HT1080 (cell line): Measurements from ENCODE around the gene METTL26. TPM values are rescaled to one million over a fixed set of nuclear protein-coding genes. Genes with fewer than 3 reads are reported as not detected.
A peak's percentile ranks its signal among the peaks of the same experiment; 100 is the strongest.

Experiments used
- DNase-seq: peaks from one replicate; pipeline ENCODE4 v3.0.0-alpha.2; 2015; ENCODE audit warnings: low read depth
- total RNA-seq: library from RNA; depleted of rRNA; stranded (reverse); fragments of >200 nt; shearing (Covaris generic); gene quantifications from 2 replicates; pipeline ENCODE4 v1.2.3, GENCODE V29; 2014

Gene METTL26
- total RNA-seq, 1 experiment from 2014 or later: 194 TPM

DNA sequence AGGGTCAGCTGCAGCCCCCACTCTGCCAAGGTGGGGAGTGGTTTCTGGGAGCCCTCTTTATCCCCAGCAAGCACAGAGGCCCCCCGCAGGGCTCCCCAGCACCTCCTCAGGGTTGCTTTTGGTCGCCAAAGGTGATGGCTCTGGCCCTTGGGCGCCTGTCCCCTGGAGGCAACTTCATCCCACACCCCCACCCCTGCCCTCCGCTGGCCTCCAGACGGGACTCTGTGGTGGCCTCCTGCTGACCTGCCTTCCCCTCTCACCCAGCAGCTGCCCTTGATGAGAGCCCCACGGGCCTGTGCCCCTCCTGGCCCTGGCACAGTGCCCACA, 24.0 kb upstream of the METTL26 start:
- no peak for DNase-seq

- DNase-seq: no peak
These were observed 23.5 kb upstream of the METTL26 start for GRCh38 chr16:659618-660017.

GRCh38 chr16:658679-659571, 22.8 kb upstream of the METTL26 start:
- no peak for DNase-seq

DNA sequence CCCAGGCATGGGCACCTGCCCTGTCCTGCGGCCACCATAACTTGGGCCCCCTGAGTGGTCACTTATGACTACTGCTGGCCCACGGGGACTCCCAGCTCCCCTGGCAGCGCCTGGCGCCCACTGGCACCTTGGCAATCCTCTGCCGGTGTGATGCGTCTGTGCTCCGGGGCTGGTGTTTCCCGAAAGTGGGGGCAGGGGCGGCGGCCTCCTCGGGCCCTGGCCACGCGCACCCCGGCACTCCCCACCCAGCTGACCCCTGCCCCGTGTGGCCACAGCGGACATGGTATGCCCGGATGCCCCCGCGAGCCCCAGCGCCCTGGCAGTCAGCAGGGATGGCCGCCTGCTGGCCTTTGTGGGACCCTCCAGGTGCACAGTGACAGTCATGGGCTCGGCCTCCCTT, 21.4 kb upstream of the METTL26 start:
- DNase-seq: no peak

DNA sequence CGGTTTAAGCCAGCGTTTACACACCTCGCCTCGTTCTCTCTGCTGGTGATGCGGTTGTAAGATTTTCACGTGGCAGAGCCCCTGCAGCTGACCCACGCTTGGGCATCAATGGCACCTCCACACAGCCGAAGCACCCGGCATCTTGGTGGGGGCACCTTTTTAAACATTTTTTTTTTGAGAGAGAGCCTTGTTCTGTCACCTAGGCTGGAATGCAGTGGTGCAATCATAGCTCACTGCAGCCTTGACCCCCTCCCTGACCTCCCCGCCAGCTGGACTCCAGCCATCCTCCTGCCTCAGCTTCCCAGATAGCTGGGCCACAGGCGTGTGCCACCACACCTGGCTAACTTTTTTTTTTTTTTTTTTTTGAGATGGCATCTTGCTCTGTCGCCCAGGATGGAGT, 17.9 kb upstream of the METTL26 start:
- no peak for DNase-seq

GRCh38 chr16:652454-653305, 16.6 kb upstream of the METTL26 start:
- DNase-seq: no peak

DNA sequence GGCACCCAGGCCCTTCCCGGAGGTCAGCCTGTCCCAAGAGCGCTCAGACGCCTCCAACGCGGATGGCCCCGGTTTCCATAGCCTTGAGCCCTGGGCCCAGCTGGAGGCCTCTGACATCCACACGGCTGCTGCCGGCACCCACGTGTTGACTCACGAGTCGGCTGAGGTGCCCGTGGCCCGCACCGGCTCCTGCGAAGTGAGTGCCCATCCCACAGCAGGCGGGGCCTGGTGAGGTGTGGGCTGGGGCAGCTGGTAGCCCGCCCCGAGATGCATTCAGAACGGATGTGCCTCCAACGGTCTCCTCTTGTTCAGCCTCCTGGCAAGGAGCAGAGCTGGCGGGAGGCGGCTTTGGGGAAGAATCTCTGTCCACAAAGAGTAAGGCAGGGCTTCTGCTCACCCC, 15.7 kb upstream of the METTL26 start:
- no peak for DNase-seq

GRCh38 chr16:649631-650030, 13.5 kb upstream of the METTL26 start:
- no peak for DNase-seq

GRCh38 chr16:648781-649589, 12.9 kb upstream of the METTL26 start, which contains the start of gene WDR90:
Gene WDR90 (plus strand): TSS chr16:649365. CDS start chr16:649417, 52 bp downstream.
- DNase-seq: peak; percentile 88

GRCh38 chr16:648071-648780, 12.1 kb upstream of the METTL26 start:
- peak; percentile 54 for DNase-seq

DNA sequence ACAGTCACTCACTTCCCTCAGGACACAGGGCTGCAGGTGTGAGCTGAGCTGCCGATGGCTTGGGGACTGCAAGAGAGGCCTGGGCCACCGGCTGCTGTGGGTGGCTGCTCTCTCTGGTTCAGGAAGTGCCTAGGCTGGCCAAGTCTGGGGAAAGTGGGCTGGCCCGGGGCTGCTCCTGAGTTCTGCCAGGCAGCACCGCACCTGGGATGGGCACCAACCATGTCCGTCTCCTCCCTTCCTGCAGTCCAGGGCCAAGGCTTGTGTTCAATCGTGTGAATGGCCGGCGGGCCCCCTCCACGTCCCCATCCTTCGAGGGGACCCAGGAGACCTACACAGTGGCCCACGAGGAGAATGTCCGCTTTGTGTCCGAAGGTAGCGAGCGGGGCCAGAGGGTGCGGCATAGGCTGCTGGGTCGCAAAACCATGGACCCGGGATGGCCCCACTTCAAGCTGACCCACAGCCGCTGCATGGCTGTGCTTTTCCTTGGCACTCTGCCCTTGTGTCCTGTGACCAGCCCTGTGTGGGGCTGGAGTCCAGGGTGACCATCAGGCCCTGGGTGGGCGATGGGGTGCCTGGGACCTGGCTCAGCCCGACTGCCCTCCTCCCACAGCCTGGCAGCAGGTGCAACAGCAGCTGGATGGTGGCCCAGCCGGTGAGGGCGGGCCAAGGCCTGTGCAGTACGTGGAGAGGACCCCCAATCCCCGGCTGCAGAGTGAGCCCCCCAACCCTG, 11.2 kb upstream of the METTL26 start:
- DNase-seq: no peak

GRCh38 chr16:646679-647172, 10.6 kb upstream of the METTL26 start:
- no peak for DNase-seq

DNA sequence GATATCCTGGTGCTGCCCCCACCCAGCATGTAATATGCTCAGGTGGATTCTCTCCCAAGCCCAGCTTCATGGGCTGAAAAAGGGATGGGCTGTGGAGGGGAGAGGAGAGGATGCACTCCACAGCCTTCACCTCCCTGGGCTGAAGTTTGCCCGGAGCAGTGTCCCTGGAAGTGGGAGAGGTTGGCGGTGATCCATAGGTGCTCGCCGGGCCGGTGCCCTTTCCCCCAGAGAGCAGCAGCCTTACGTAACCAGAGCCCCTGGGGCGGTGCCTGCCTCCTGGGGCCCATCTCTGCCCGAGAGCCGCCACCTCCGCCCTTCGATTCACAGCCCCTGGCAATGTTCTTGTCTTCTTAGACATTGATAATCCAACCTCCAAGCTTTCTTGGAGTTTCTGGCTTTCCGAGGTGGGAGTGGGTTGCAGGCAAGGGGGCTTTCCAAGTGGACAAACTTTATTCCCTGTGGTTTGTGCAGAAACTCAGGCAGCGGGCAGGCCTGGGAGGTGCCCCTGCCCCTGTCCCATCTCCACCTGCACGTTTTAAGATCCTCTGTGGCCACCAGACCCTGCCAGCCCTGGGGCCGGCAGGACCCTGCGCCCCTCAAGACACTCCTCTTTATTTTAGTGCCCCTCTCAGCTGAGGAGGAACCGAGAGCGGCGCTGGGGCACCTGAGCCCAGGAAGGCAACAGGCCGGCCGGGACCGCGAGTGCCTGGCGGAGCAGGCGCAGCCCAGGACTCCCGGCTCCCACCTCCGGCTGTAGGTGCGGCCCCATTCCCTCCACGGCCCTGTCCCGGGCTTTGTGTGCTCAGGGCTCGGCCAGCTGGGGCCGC, 10.0 kb upstream of the METTL26 start:
- no peak for DNase-seq

- no peak for DNase-seq
These were observed 8.5 kb upstream of the METTL26 start for GRCh38 chr16:644556-644955.

GRCh38 chr16:643050-643368, 6.9 kb upstream of the METTL26 start:
- no peak for DNase-seq

DNA sequence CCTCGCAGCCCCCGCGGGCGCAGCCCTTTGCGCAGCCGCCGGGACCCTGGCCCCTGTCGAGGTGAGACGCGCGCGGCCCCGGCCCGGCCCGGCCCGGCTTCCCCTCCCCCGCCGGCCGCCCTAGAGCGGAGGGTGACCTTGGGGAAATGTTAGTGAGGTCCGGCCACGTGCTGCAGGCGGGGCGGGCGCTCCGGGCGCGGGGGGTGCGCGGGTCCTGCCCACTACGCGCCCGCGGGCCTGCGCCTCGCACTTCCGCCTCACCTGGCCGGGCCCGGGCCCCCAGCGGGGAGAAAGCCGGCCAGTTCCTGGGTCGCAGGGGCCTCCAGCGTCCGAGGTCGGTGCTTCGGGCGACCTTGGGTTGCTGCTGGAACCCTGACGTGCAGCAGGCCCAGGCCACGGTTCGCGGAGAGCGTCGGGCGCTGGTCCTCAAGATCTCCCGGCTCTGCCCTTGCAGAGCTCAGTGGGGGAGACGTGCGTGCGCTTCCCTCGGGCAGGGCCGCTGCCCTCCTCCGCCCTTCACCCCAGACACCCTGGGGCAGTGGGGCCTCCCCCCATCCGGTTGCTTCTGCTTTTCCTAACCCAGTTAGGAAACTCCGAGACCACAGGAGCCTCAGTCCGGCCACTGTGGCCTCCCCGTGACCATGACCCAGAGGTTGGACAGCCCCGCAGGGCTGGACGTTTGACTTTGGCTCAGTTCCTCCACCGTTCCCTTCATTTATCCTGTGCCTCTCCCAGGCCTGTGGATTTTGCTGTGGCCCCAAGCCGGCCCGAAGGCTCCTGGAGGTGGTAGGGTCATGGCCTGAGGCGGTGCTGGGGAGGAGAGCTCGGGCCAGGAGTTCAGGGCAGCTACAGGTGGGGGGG, 6.3 kb upstream of the METTL26 start:
- DNase-seq: no peak

- peak; percentile 81 for DNase-seq
These were observed 5.5 kb upstream of the METTL26 start, which contains the start of gene MCRIP2 for GRCh38 chr16:641326-642188. Gene MCRIP2 (plus strand): TSS chr16:641828. CDS start chr16:641992, 164 bp downstream.
